Measurements from ENCODE around the gene PNPO. TPM values are rescaled to one million over a fixed set of nuclear protein-coding genes. Genes with fewer than 3 reads are reported as not detected.

PNPO gene
- polyA plus RNA-seq, 1 donor (not counting 4 experiments of a cell fraction or from before 2014, with no cell fraction given) = 35.5 TPM

DNA sequence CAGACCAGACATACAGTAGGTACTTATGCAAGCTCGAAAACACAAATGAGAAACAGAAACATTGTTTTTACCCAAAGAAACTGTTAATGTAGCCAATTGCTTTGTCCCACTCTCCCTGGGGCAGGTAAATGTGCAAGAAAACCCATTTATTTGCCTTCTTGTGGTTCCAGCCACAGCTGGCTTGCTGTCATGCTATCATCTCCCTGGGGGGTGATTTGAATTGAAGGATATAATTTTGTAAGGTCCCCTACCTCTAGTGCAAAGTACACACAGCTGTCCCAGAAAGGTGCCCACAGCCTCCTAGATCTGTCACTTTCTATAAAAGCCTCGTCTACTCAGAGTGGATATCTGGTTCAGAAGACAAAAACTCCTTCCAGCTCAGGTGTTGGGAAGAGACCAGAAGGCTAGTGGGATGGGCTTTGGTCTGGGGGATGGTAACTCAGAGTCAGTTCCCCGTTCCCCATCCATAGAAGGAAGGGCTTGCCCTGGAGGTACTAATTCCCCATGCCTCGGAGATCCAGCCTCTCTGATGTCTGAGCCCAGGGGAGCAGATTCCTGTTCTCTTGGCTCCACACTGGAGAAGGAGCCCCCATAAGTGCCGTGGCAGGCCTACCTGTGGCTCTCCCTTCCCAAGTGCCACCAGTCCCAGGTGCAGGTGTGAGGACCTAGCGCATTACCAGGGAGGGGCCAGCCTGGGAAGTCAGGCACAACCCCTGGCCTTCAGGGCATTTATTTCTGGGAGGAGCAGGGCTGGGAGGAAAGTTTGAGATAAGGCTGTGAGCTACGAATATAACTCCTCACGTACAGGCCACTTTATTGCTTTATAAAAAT, 18.7 kb downstream of the PNPO start:
- H4K20me1 ChIP-seq (ENCODE audit: control insufficient read depth, extremely low read depth, insufficient read depth, low read length) = no peaks in the 10 kb centered on the region
- FAIRE-seq (no peak), DNase-seq (ENCODE audit: low read depth, low spot score) (no peak)
- H3K27me3 ChIP-seq (ENCODE audit: control insufficient read depth, extremely low read depth, insufficient read depth, low read length) = no peaks in the 10 kb centered on the region
- no peak overlapping the region for H3K4me3 ChIP-seq (ENCODE audit: control insufficient read depth in 2 of 3, extremely low read depth in 1 of 3, insufficient read depth in 2 of 3, low read depth in 1 of 3, low read length in 3 of 3)
- H3K9ac ChIP-seq (ENCODE audit: control insufficient read depth, extremely low read depth, insufficient read depth, low read length) = no peak overlapping the region
- peaks cover 11% of the 10 kb centered on the region for H3K4me1 ChIP-seq (ENCODE audit: control insufficient read depth, extremely low read depth, insufficient read depth, low read length)
- no peak overlapping the region for H2AFZ ChIP-seq (ENCODE audit: control insufficient read depth, low read length)
- H3K4me2 ChIP-seq (ENCODE audit: control insufficient read depth, extremely low read depth, insufficient read depth, low read depth, low read length) = no peak overlapping the region
- no peaks in the 10 kb centered on the region for H3K36me3 ChIP-seq (ENCODE audit: control insufficient read depth in 2 of 2, extremely low read depth in 1 of 2, insufficient read depth in 2 of 2, low read length in 2 of 2)
- H3K27ac ChIP-seq (ENCODE audit: control insufficient read depth, insufficient read depth, low read length) = no peak overlapping the region
- H3K9me3 ChIP-seq (ENCODE audit: control insufficient read depth, low read depth, low read length) = no peaks in the 10 kb centered on the region
- H3K9me1 ChIP-seq (ENCODE audit: control insufficient read depth, extremely low read depth, insufficient read depth, low read length) = no peaks in the 10 kb centered on the region
- no peak for TF ChIP-seq EZH2 (IDR thresholded peaks at IDR 0.05; ENCODE audit: low read length)
- TF ChIP-seq, protein P1, sequence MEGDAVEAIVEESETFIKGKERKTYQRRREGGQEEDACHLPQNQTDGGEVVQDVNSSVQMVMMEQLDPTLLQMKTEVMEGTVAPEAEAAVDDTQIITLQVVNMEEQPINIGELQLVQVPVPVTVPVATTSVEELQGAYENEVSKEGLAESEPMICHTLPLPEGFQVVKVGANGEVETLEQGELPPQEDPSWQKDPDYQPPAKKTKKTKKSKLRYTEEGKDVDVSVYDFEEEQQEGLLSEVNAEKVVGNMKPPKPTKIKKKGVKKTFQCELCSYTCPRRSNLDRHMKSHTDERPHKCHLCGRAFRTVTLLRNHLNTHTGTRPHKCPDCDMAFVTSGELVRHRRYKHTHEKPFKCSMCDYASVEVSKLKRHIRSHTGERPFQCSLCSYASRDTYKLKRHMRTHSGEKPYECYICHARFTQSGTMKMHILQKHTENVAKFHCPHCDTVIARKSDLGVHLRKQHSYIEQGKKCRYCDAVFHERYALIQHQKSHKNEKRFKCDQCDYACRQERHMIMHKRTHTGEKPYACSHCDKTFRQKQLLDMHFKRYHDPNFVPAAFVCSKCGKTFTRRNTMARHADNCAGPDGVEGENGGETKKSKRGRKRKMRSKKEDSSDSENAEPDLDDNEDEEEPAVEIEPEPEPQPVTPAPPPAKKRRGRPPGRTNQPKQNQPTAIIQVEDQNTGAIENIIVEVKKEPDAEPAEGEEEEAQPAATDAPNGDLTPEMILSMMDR (optimal IDR thresholded peaks at IDR 0.05 in 1 of 3, IDR thresholded peaks at IDR 0.05 in 1 of 3, conservative IDR thresholded peaks at IDR 0.05 in 1 of 3; ENCODE audit: extremely low read depth in 1 of 3, insufficient read depth in 2 of 3, low read length in 3 of 3) = no peak
- dilution Hi-C loops (cut with MboI; ENCODE audit: extremely low pct_ligation_motif_present, low sequenced_read_pairs) = no loop called here
- no peaks in the 10 kb centered on the region for H3K79me2 ChIP-seq (ENCODE audit: control insufficient read depth, insufficient read depth, low read length)

DNA sequence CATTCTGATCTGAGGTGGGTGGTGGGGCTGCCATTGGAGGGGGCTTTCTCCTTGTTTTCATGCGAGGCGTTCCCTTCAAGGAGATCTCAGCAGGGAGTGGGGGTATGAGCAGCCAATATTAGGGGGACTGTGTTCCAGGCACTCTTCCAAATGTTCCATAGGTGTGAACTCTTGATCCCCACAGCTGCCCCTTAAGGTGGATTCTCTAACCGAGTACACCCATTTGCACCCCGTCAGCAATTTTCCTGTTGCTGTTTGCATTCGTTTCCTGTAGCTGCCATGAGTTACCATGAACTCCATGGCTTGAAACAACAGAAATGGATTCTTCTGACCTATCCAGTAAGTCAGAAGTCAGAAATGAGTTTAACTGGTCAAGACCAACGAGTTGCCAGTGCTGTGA, 20.0 kb downstream of the PNPO start:
- FAIRE-seq = no peak
- no peaks in the 10 kb centered on the region for H3K27me3 ChIP-seq (ENCODE audit: control insufficient read depth, extremely low read depth, insufficient read depth, low read length)
- no peak for DNase-seq (ENCODE audit: low read depth, low spot score)
- H3K4me2 ChIP-seq (ENCODE audit: control insufficient read depth, extremely low read depth, insufficient read depth, low read depth, low read length) = no peak overlapping the region
- no peaks in the 10 kb centered on the region for H3K79me2 ChIP-seq (ENCODE audit: control insufficient read depth, insufficient read depth, low read length)
- H3K9me3 ChIP-seq (ENCODE audit: control insufficient read depth, low read depth, low read length) = no peaks in the 10 kb centered on the region
- peaks cover 9% of the 10 kb centered on the region for H3K4me1 ChIP-seq (ENCODE audit: control insufficient read depth, extremely low read depth, insufficient read depth, low read length)
- no peak overlapping the region for H3K4me3 ChIP-seq (ENCODE audit: control insufficient read depth in 2 of 3, extremely low read depth in 1 of 3, insufficient read depth in 2 of 3, low read depth in 1 of 3, low read length in 3 of 3)
- H3K36me3 ChIP-seq (ENCODE audit: control insufficient read depth in 2 of 2, extremely low read depth in 1 of 2, insufficient read depth in 2 of 2, low read length in 2 of 2) = no peaks in the 10 kb centered on the region
- no peak overlapping the region for H3K27ac ChIP-seq (ENCODE audit: control insufficient read depth, insufficient read depth, low read length)
- no peaks in the 10 kb centered on the region for H3K9me1 ChIP-seq (ENCODE audit: control insufficient read depth, extremely low read depth, insufficient read depth, low read length)
- TF ChIP-seq, protein P1 (optimal IDR thresholded peaks at IDR 0.05 in 1 of 3, IDR thresholded peaks at IDR 0.05 in 1 of 3, conservative IDR thresholded peaks at IDR 0.05 in 1 of 3; ENCODE audit: extremely low read depth in 1 of 3, insufficient read depth in 2 of 3, low read length in 3 of 3) = no peak
- TF ChIP-seq EZH2 (IDR thresholded peaks at IDR 0.05; ENCODE audit: low read length) = no peak
- no peak overlapping the region for H2AFZ ChIP-seq (ENCODE audit: control insufficient read depth, low read length)
- dilution Hi-C loops (cut with MboI; ENCODE audit: extremely low pct_ligation_motif_present, low sequenced_read_pairs) = no loop called here
- H4K20me1 ChIP-seq (ENCODE audit: control insufficient read depth, extremely low read depth, insufficient read depth, low read length) = no peaks in the 10 kb centered on the region
- H3K9ac ChIP-seq (ENCODE audit: control insufficient read depth, extremely low read depth, insufficient read depth, low read length) = no peak overlapping the region

Measured in keratinocyte (primary cell).